GM12892 (cell line): ENCODE measurements around the gene ZMYND10.
A peak's percentile ranks its signal among the peaks of the same experiment; 100 is the strongest.

Experiments
- POLR2AphosphoS5 ChIP-seq: IDR thresholded peaks from 2 replicates; pipeline ENCODE4 v1.6.1; 2011; ENCODE audit warnings: low read depth, low read length, control low read depth
- TAF1 ChIP-seq: IDR thresholded peaks from 2 replicates; pipeline ENCODE4 v1.6.1; 2011; ENCODE audit warnings: low read depth, mild to moderate bottlenecking, control low read depth, low read length, borderline replicate concordance

- no peak for TF ChIP-seq POLR2AphosphoS5
- 0 out of 2 replicates have a peak, but pooled peaks have one; percentile 6 for TF ChIP-seq TAF1
These were observed 24.0 kb downstream of the ZMYND10 start for GRCh38 chr3:50321336-50322114.
